HEK293T (cell line): ENCODE results near the gene PTPRE.

Experiments used
- ARNT ChIP-seq: fragments of 450-650 bp; IDR thresholded peaks from 2 replicates; pipeline ENCODE4 v1.6.1; 2017; ENCODE audit warnings: mild to moderate bottlenecking
- BHLHE40 ChIP-seq: fragments of 450-650 bp; IDR thresholded peaks from 2 replicates; pipeline ENCODE4 v1.6.1; 2016; ENCODE audit warnings: mild to moderate bottlenecking, moderate library complexity, borderline replicate concordance
- ELF4 ChIP-seq: fragments of 450-650 bp; IDR thresholded peaks from 2 replicates; pipeline ENCODE4 v1.6.1; 2017; ENCODE audit warnings: antibody characterized with exemption
- FOXM1 ChIP-seq: fragments of 450-650 bp; IDR thresholded peaks from 2 replicates; pipeline ENCODE4 v1.6.1; 2017; ENCODE audit warnings: mild to moderate bottlenecking, borderline replicate concordance
- HDGF ChIP-seq: fragments of 450-650 bp; IDR thresholded peaks from 2 replicates; pipeline ENCODE4 v1.6.1; 2017; ENCODE audit warnings: antibody characterized with exemption, borderline replicate concordance
- LEF1 ChIP-seq: fragments of 450-650 bp; IDR thresholded peaks from 2 replicates; pipeline ENCODE4 v1.6.1; 2017; ENCODE audit warnings: mild to moderate bottlenecking, borderline replicate concordance
- NFRKB ChIP-seq: fragments of 450-650 bp; IDR thresholded peaks from 2 replicates; pipeline ENCODE4 v1.6.1; 2016; ENCODE audit warnings: mild to moderate bottlenecking, moderate library complexity
- SP1 ChIP-seq: fragments of 450-650 bp; IDR thresholded peaks from 2 replicates; pipeline ENCODE4 v1.6.1; 2017
- TARDBP ChIP-seq: fragments of 450-650 bp; IDR thresholded peaks from 2 replicates; pipeline ENCODE4 v1.6.1; 2016
- ZNF384 ChIP-seq: fragments of 450-650 bp; IDR thresholded peaks from 2 replicates; pipeline ENCODE4 v1.6.1; 2016

DNA sequence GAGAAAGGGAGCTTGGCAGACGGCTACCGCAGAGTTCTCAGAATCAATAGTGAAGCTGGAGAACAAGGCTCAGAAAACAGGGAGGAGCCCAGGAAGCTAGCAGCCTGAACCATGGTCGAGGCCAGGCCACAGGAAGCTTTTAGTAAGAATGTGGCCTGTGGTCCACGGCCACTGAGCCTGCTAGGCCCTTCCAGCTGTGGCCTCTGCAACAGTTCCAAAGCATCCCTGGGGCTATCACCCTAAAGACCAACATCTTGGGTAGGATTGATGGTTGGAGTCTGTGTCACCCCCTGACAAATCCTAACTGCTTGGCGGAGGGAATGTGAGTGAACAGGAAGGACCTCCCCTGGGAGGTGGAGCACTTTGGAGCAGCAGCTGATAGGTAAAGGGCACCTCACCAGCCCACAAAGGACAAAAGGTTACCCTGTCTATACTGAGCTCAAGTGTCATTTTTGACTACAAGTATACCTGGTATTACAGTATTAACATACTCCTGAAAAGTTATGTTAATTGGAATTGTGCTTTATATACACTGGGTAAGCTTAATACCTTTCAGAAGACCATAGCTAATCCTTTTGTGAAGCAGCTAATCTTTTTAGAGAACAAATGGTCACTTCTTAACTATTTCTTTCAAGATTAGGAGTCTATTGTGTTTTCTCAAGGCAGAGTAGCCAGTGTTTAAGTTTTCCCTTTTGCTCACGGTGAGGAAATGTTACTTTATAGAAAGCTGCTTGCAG, 18.7 kb downstream of the PTPRE start:
- no peak for TF ChIP-seq SP1
- TF ChIP-seq BHLHE40 = no peak
- TF ChIP-seq ELF4 = no peak
- TF ChIP-seq TARDBP = no peak
- no peak for TF ChIP-seq FOXM1
- no peak for TF ChIP-seq ZNF384
- TF ChIP-seq ARNT = no peak
- no peak for TF ChIP-seq HDGF
- TF ChIP-seq NFRKB = no peak
- no peak for TF ChIP-seq LEF1
